Iris pigment epithelial cell (primary cell): ENCODE data around the gene KYNU.
A peak's percentile ranks its signal among the peaks of the same experiment; 100 is the strongest.
"Not testable (repeated sequence)": the region's sequence is repeated elsewhere in the genome, so short reads cannot be mapped to it uniquely, and the experiment has no call there.

ENCODE experiments used
- DNase-seq: peaks from one replicate; pipeline ENCODE4 v3.0.0-alpha.2; 2011; ENCODE audit warnings: low read depth

Gene KYNU

GRCh38 chr2:142877216-142877838, at the start of gene KYNU:
TSS of gene KYNU (plus strand) at chr2:142877664. CDS start at chr2:142885368, 7,704 bp downstream.
- peak; percentile 51 for DNase-seq

DNA sequence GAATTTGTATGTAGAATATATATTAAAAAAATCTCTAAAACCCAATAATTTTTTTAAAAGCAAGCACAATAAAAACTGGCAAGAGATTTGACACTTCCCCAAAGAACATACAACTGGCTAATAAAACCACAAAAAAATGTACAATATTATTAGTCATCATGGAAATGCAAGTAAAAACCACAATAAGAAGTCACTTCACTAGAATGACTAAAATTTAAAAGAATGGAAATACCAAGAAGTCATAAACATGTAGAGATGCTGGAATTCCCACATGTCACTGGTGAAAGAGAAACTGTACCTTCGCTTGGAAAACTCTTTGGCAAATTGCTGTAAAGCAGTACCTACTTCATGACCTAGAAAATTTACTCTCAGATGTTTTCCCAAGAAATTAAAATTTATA, 43.4 kb upstream of the KYNU start:
- peak; percentile 78 for DNase-seq

GRCh38 chr2:142840436-142840835, 37.0 kb upstream of the KYNU start:
- no peak for DNase-seq

DNA sequence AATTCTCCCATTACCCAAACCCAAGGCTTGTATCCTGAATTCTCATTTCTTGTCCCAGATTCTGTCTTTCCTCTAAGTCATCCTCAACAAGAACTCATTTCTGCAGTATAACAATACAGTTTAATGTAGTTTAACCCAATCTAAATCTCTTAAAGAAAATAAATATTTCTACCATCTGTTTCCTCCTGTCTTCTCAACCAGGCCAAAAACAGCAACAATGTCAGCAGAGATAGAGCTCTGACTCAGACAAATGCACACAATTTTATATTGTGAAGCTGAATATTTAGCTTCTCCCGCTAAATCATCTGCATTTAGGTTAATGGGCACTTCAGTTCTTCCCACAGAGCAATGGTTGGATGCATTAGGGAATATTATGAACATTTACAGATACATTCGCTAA, 35.7 kb upstream of the KYNU start:
- DNase-seq, result peak; percentile 33

DNA sequence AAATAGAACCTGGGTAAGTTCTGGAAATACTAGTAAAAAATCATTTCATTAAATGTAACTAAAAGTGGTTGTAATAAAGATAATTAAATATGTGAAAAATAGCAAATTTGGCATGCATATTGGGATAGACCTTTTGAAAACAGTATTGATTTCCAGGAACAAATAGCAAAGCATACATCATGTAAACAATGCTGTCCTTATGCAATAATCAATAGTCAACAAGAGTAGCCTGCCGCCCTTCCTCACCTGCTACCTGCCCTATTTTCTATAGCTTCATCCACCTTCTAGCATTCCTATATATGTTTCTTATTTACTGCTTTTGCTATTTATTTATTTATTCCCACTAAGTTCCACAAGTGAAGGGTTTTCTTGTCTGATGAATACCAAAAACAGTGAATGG, 35.1 kb upstream of the KYNU start:
- DNase-seq, result no peak

DNA sequence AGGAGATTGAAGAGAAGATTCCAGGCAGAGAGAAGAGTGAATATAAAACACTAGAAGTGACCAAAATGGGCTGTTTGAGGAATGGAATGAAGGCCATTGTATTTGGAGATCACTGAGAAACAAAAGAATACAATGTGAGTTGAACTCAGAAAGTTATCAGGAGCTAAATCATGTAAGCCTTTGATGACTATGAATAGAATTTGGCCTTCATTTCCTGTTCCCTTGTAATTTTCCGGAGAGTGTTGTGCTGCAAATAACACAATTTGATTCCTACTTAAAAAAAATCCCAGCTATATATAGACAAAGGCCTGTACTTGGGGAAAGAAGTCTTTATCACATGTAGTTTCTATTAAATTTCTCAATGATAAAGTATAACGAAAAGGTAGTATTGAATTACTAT, 33.7 kb upstream of the KYNU start:
- DNase-seq, result no peak

DNA sequence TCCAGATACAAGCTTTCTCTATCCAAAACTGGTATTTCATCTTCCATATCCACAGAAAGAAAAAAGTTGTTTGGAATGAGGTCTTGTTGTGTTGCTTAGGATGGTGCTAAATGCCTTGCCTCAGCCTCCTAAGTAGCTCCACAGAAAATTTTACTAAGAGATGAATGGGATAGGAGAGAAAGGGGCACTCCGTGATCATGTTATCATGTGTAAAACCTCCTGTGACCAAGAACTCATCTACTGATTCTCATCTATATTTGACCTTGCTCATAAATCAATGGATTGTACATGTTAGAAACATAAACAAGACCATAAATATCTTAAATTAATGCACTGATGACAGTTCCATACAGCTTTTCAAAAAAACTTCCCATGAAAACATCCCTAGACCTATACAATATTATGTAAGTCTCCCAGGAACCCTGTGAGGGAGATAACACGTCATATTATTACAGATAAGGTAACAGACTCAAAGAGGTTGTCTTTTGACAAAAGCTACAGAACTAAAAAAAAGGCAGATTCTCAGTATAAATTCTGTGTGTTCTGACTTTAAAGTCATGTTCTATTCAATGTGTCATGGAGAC, 29.3 kb upstream of the KYNU start:
- DNase-seq, result no peak

DNA sequence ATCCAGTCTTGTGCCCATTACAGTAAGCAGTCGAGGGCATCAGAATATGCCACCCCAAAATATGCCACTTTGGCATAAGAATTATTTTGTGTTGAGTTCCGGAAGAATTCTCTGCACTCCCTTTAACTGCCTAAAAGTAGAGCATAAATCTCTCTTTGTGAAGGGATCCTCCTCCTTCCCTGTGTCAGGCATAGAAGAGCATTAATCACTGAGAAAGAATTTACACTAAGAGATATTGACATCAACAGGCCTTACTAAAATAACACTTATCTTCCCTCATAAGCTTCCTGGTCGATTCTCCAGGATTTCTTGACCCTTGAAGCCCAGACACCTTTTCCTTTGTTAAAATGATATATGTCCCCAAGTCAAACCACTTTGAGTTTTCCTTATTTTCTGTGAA, 27.6 kb upstream of the KYNU start:
- peak; percentile 32 for DNase-seq

DNA sequence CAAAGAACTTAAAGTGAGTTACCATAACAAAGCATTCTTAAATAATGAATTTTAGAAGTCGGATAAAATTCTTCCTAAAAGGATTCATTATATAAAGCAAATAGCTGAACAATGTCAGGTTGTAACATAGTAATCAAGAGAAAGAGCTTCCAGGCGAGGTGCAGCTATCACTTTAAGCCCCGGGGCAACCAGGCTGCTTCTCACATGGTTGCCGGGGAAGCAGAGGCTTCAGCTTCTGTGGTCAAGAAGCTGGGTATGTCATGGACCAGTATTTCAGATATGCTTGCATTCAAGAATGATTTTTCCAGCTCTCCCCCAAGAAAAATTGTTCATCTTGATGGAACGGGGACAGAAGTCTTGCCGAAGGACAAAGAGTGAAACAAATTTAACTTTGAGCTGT, 23.6 kb upstream of the KYNU start:
- no peak for DNase-seq

DNA sequence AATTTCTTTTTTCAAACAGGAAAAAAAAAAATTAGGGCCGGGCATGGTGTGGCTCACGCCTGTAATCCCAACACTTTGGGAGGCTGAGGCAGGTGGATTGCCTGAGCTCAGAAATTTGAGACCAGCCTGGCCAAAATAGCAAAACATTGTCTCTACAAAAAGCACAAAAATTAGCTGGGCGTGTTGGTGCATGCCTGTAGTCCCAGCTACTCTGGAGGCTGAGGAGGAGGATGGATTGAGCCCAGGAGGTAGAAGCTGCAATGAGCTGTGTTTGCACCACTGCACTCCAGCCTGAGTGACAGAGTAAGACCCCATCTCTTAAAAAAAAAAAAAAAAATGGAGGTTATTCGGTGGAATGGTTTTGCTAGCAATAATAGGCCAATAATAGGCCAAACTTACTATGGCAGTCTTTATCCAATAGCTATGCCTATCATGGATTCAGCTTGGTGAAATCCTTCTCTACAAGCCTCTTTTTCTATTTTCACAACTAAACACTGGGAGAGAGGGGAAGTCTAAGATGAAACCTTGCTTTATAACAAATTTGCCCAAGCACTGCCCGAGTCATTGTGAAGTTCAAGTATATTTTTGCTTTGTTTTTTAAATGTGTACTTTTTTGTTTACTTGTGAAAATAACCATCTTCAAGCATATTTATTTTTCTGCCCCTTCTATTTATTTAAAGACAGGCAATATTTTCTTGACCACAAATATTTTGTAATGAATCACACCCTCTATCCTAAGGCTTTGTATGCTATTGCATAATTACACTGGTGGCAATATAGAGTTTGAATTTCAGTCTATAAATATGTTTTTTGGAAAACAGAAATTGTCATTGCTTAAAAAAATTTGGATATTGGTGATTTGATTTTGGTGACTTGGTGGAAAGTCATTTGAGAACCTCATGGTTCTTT, 20.0 kb upstream of the KYNU start:
- DNase-seq, result peak; percentile 73

- no peak for DNase-seq
Observed at GRCh38 chr2:142858961-142859360, 18.5 kb upstream of the KYNU start.

GRCh38 chr2:142862299-142862698, 15.2 kb upstream of the KYNU start:
- DNase-seq, result no peak

DNA sequence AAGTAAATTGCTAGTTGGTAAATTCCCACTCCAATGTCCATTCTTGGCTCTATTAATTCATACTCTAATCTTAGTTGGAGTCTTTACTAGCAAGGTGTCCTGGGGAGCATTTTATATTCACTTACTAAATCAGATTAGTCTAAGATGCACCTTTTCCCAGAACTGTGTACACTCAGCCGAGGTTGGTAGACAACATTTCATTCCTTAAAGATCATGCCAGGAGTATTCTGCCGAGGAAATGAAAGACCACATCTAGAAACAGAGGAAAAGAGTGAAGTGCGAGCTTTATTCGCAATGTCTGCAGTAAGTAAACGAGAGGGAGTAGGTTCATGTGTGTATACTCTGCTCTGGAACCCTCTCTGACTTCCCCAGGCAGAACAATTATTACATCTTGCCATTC, 14.6 kb upstream of the KYNU start:
- no peak for DNase-seq

DNA sequence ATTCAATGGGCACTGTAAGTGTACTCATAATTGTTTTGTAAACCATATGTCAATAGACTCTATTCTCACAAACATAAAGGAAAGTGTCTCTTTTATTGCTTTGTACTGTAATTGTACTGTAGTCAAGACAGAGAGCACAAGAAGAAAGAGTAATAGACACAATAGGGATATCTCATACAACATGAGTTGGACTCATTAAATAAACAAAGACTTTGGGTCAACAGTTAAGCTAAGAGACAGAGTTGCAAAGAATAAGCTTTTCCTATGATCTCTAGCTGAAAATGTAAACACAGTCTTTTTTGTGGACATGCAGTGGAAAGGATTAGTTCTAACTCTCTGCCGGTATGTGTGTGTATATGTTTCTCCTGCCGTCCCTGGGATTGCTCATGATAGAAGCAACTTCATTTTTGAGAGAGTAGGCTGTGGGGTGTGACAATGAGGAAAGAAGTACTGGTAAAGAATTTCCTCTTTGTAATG, 13.9 kb upstream of the KYNU start:
- DNase-seq, result peak; percentile 92

- not testable (repeated sequence) for DNase-seq
Observed at GRCh38 chr2:142864605-142865004, 12.9 kb upstream of the KYNU start.

DNA sequence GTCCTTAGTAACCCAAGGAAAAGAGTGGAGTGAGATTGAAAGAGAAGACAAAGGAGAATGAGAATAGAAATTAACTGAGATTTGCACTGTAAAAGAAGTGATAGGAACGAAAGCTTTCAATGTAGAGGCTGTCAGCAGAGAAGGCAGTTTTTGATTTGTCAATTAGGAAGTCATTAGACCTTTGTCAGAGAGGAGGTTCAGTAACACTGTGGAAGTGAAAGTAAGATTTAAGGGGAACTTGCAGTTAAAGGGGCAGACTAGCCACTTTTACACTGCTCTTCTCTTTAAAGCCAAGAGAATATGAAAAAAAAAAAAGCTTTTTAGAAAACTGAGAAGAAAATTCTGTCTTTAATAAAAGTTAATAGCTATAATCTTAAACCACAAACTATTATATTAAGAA, 11.5 kb upstream of the KYNU start:
- DNase-seq, result peak; percentile 53

DNA sequence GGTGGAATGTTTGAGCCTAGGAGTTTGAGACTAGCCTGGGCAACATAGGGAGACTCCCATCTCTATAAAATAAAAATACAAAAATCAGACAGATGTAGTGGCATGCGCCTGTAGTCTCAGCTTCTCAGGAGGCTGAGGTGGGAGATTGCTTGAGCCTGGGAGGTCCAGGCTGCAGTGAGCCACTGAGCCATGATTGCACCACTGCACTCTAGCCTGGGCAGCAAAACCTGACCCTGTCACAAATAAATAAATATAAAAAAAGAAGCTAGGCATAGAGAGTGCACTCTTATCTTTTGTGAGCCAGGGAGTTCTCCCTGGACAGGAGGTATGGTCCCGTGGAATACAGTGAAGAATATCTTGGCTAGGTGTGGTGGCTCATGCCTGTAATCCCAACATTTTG, 11.0 kb upstream of the KYNU start:
- no peak for DNase-seq

DNA sequence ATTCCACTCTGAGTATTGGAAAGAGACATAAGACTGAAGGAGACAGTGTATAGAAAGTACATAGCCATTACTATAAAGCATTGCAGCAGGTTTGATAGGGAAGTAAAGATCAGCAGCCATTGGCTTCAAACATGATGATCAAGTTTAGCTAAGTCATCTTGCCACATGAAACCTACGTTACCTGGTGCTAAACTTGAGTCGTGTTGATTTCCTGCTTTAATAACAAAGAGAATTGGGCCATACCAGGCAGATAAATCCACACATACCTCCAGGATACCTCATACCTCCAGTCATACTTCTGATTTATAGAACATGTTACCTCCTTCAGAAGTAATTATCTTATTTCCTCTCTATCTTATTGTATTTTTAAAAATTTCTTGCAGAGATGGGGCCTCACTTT, 10.3 kb upstream of the KYNU start:
- no peak for DNase-seq

DNA sequence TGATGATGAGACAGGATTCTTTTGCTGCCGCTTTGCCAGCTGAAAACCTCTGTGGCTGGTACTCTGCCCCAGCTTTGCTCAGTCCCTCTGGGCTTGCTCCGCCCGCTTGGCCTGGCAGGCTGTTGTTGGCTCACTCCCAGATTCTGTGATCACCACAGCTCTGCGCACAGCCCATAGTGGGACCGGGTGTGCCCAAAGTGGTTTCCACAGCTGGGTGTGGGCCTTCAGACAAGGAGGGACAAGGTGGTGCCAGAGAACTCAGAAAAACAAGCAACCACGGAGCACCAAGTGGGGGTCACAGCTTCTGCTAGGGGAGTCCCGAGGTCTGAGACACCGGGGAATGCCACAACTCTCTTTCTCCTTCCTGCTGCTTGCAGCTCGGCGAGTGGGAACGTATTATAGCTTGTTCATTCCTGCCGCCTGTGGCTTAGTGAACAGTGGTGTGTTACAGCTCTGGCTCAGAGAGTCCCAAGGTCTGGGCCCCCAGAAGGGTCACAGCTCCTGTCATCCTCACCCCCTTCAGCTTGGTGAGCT, 9.2 kb upstream of the KYNU start:
- DNase-seq, result no peak

- not testable (repeated sequence) for DNase-seq
Observed at GRCh38 chr2:142869065-142869460, 8.4 kb upstream of the KYNU start.

DNA sequence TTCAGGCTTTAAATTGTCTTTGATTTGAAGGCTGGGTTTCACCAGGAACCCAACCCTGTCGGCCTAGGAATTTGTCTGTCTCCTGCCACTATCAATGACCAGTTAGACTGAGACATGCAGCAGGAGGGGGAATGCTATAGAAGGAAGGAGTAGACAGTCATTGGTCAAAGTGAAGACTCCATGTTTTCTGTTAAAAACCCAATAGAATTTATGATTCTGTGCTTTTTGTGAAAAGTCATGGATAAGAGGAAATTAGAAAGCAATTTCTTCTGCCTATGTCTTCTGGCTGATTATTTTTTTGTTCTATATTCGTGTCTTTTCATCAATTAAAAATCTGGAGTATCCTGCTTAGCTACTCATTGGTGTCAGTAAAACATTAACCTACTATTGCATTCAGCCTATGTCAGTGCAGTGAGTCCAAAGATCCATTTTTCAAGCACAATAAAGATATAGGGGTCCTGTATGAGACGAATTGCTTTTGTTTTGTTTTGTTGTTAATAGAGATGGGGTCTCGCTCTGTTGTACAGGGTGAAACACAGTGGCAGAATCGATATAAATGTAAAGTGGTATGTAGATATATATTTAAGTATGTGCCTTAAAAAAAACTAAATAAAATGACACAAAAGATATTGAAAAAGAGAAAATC, 7.9 kb upstream of the KYNU start:
- DNase-seq, result no peak

DNA sequence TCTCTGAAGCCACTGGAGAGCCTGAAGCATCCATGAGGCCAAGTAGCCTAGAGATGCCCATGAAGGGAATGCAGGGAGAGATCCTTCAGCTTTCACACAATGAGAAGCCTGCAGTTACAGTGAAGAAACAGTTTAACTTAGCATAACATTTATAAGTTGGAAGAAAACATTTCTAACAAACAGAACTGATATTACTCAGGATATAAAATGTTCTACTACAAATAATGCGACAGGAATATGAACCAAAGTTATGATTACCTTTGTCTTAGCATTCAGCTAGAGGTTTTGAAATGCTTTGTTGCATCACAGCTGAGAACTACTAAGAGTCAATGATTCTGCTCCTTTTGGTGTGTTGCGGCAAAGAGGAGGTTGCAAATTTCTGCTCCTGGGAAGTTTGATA, 6.9 kb upstream of the KYNU start:
- peak; percentile 71 for DNase-seq
